Stimulated activated CD4-positive, alpha-beta T cell treated with anti-CD3 and anti-CD28 coated beads, Interleukin-12 subunit alpha, Interleukin-12 subunit beta, amount 100 ng/mL, for 48 hours (primary cell): Measurements from ENCODE around the gene KERA.
"Not testable (repeated sequence)": the region's sequence is repeated elsewhere in the genome, so short reads cannot be mapped to it uniquely, and the experiment has no call there.

ENCODE experiments used
- DNase-seq, 3 donors: peaks; one replicate each; pipeline ENCODE4 v3.0.0-alpha.2; 2020; ENCODE audit warnings: low read depth in 2 of 3, low spot score in 1 of 3

Gene KERA

GRCh38 chr12:91057368-91058165, at the start of gene KERA:
Gene KERA (minus strand): TSS chr12:91058024. CDS start chr12:91056281, 1,743 bp downstream.
- no peak for DNase-seq

GRCh38 chr12:91106283-91106682, 48.5 kb upstream of the KERA start:
- DNase-seq, result no peak

GRCh38 chr12:91105807-91106206, 48.0 kb upstream of the KERA start:
- no peak for DNase-seq

GRCh38 chr12:91104812-91105466, 47.1 kb upstream of the KERA start:
- DNase-seq, result no peak

GRCh38 chr12:91103624-91104023, 45.8 kb upstream of the KERA start:
- no peak for DNase-seq

- DNase-seq, result no peak
Observed at GRCh38 chr12:91103101-91103500, 45.3 kb upstream of the KERA start.

GRCh38 chr12:91100906-91101305, 43.1 kb upstream of the KERA start:
- DNase-seq, result no peak

- no peak for DNase-seq
Observed at GRCh38 chr12:91099836-91100235, 42.0 kb upstream of the KERA start.

- no peak for DNase-seq
Observed at GRCh38 chr12:91099341-91099740, 41.5 kb upstream of the KERA start.

- no peak for DNase-seq
Observed at GRCh38 chr12:91098941-91099340, 41.1 kb upstream of the KERA start.

- no peak for DNase-seq
Observed at GRCh38 chr12:91098461-91098860, 40.6 kb upstream of the KERA start.

- no peak for DNase-seq
Observed at GRCh38 chr12:91094957-91095356, 37.1 kb upstream of the KERA start.

- DNase-seq, result no peak
Observed at GRCh38 chr12:91094032-91094662, 36.3 kb upstream of the KERA start.

GRCh38 chr12:91093341-91093740, 35.5 kb upstream of the KERA start:
- DNase-seq, result no peak

GRCh38 chr12:91091916-91092715, 34.3 kb upstream of the KERA start:
- DNase-seq, result no peak

- not testable (repeated sequence) for DNase-seq
Observed at GRCh38 chr12:91089953-91090352, 32.1 kb upstream of the KERA start.

GRCh38 chr12:91080041-91080440, 22.2 kb upstream of the KERA start:
- no peak for DNase-seq

- no peak for DNase-seq
Observed at GRCh38 chr12:91078501-91078900, 20.7 kb upstream of the KERA start.

- DNase-seq, result no peak
Observed at GRCh38 chr12:91077228-91077954, 19.6 kb upstream of the KERA start.

GRCh38 chr12:91074851-91075250, 17.0 kb upstream of the KERA start:
- DNase-seq, result no peak
